A549 (cell line): ENCODE data around the gene B3GNT8. TPM values are rescaled to one million over a fixed set of nuclear protein-coding genes. Genes with fewer than 3 reads are reported as not detected.

Experiments used
- ATAC-seq, 2 experiments: fragments of 200-7000 bp in 1 of 2; fragments of >200 bp in 1 of 2; cut with Nextera tagmentation in 1 of 2; cut with Tn5 transposase in 1 of 2; 3 replicates each; pipeline versions ENCODE4 v1.8.0 to v1.9.1; 2018 to 2020; ENCODE audit warnings: mild to moderate bottlenecking in 1 of 2, moderate library complexity in 1 of 2
- CTCF ChIA-PET: fragments of 300-600 bp; sonication (Branson Sonifier 250); formaldehyde crosslinking; extraction: SDS; loops from one replicate; lab custom pipeline; 2021; ENCODE audit warnings: antibody characterized with exemption, inconsistent platforms; lab: Yijun Ruan, JAX
- POLR2A ChIA-PET: fragments of 350-600 bp; formaldehyde crosslinking; extraction: SDS; loops from one replicate; lab custom pipeline; 2021; ENCODE audit warnings: antibody characterized with exemption, inconsistent platforms; lab: Yijun Ruan, JAX
- DNase-seq, 2 experiments: peaks; one replicate each; pipeline versions ENCODE4 v3.0.0 to v3.0.0-alpha.2; 2011 to 2016; ENCODE audit warnings: low read depth in 1 of 2, low spot score in 1 of 2
- FAIRE-seq: peaks from 2 replicates; lab custom pipeline; 2011; peaks lifted over from hg19 to GRCh38; lab: Jason Lieb, UNC
- H3K27ac ChIP-seq, 2 experiments: fragments of >200 bp; sonication (Bioruptor Twin); formaldehyde crosslinking; 3 replicates each; pipeline ENCODE4 v1.5.1; 2016 to 2017
- H3K4me1 ChIP-seq: fragments of >200 bp; sonication (Bioruptor Twin); formaldehyde crosslinking; 3 replicates; pipeline ENCODE4 v1.6.1; 2016
- H3K4me2 ChIP-seq: fragments of >200 bp; sonication (Bioruptor Twin); formaldehyde crosslinking; 3 replicates; pipeline ENCODE4 v1.6.1; 2016
- H3K4me3 ChIP-seq: fragments of >200 bp; sonication (Bioruptor Twin); formaldehyde crosslinking; 3 replicates; pipeline ENCODE4 v1.5.1; 2016
- H3K9me3 ChIP-seq: fragments of >200 bp; sonication (Bioruptor Twin); formaldehyde crosslinking; 3 replicates; pipeline ENCODE4 v1.6.1; 2016
- CEBPB ChIP-seq, 2 experiments: fragments of >200 bp in 1 of 2; sonication (Bioruptor Twin) in 1 of 2; formaldehyde crosslinking in 1 of 2; IDR thresholded peaks; 2 replicates each; pipeline ENCODE4 v1.6.1; 2012 to 2016
- CHD2 ChIP-seq: fragments of 150-350 bp; IDR thresholded peaks from 2 replicates; pipeline ENCODE4 v1.6.1; 2014; ENCODE audit warnings: low read length; ENCODE audit not compliant: partially characterized antibody
- FOSB ChIP-seq: fragments of 250-450 bp; sonication (Bioruptor Pico); IDR thresholded peaks from 2 replicates; pipeline ENCODE4 v1.5.0; 2020; ENCODE audit warnings: mild to moderate bottlenecking, moderate library complexity
- FOXS1 ChIP-seq: fragments of 250-450 bp; sonication (Bioruptor Pico); IDR thresholded peaks from 2 replicates; pipeline ENCODE4 v1.5.0; 2020; ENCODE audit warnings: mild to moderate bottlenecking, moderate library complexity
- HOXB5 ChIP-seq: fragments of 250-450 bp; sonication (Bioruptor Pico); IDR thresholded peaks from 2 replicates; pipeline ENCODE4 v1.5.0; 2020; ENCODE audit warnings: mild to moderate bottlenecking, moderate library complexity
- JUN ChIP-seq, 2 experiments: fragments of >200 bp; sonication (Bioruptor Twin); formaldehyde crosslinking; IDR thresholded peaks; 2 replicates in 1 of 2; 3 replicates in 1 of 2; pipeline ENCODE4 v1.6.1; 2016 to 2017
- PHF8 ChIP-seq: fragments of 200-600 bp; sonication (generic); IDR thresholded peaks from 2 replicates; pipeline ENCODE4 v1.6.1; 2016; ENCODE audit warnings: low read depth, mild to moderate bottlenecking, antibody characterized with exemption, moderate library complexity, borderline replicate concordance
- POLR2A ChIP-seq: IDR thresholded peaks from 2 replicates; pipeline ENCODE4 v1.6.1; 2012; ENCODE audit warnings: mild to moderate bottlenecking, low read length
- POLR2AphosphoS2 ChIP-seq: conservative IDR thresholded peaks from 2 replicates; pipeline ENCODE4 v1.6.1; 2012; ENCODE audit warnings: low read length, improper control_type of control experiment, inconsistent platforms
- RAD21 ChIP-seq, 2 experiments: fragments of >200 bp in 1 of 2; sonication (Bioruptor Twin) in 1 of 2; formaldehyde crosslinking in 1 of 2; IDR thresholded peaks in 1 of 2; conservative IDR thresholded peaks in 1 of 2; 2 replicates in 1 of 2; 3 replicates in 1 of 2; pipeline ENCODE4 v1.6.1; 2012 to 2018; ENCODE audit warnings: inconsistent platforms in 1 of 2
- RFX5 ChIP-seq: fragments of 450-650 bp; IDR thresholded peaks from 2 replicates; pipeline ENCODE4 v1.7.1; 2014; ENCODE audit warnings: antibody characterized with exemption, mild to moderate bottlenecking, moderate library complexity
- RNF2 ChIP-seq: fragments of 200-600 bp; sonication (generic); IDR thresholded peaks from 2 replicates; pipeline ENCODE4 v1.6.1; 2016; ENCODE audit warnings: low read depth, mild to moderate bottlenecking, antibody characterized with exemption, moderate library complexity, borderline replicate concordance
- SMC3 ChIP-seq: fragments of >200 bp; sonication (Bioruptor Twin); formaldehyde crosslinking; IDR thresholded peaks from 3 replicates; pipeline ENCODE4 v1.6.1; 2018; ENCODE audit warnings: inconsistent platforms
- TP53 ChIP-seq: fragments of 250-450 bp; sonication (Bioruptor Pico); IDR thresholded peaks from 2 replicates; pipeline ENCODE4 v1.5.0; 2021; ENCODE audit warnings: mild to moderate bottlenecking, moderate library complexity
- ZFP36 ChIP-seq: fragments of 450-650 bp; IDR thresholded peaks from 2 replicates; pipeline ENCODE4 v1.6.1; 2014; ENCODE audit warnings: borderline replicate concordance; ENCODE audit not compliant: partially characterized antibody
- ZNF302 ChIP-seq: fragments of 250-450 bp; sonication (Bioruptor Pico); IDR thresholded peaks from 2 replicates; pipeline ENCODE4 v1.9.0; 2021; ENCODE audit warnings: inconsistent platforms, mild to moderate bottlenecking, moderate library complexity
- WGBS: methylation state at CpG from one replicate; pipeline ENCODE4 v1.1.6; 2017; ENCODE audit errors: missing lambda C conversion rate; 5-methylcytosine and 5-hydroxymethylcytosine counted together
- polyA plus RNA-seq, 4 experiments: library from polyadenylated mRNA; depleted of rRNA in 3 of 4; stranded (reverse); fragments of >200 nt; fragmentation: RNase III in 1 of 4; extraction: RNeasy Plus Mini Kit Qiagen cat#74134 plus additional on column Dnase treatment in 1 of 4; gene quantifications; 2 replicates in 3 of 4; 3 replicates in 1 of 4; pipeline ENCODE4 v1.2.3, GENCODE V29; 2011 to 2017
- small RNA-seq, 6 experiments: library from RNA; depleted of rRNA; stranded (forward); fragments of <200 nt; gene quantifications; one replicate each; pipeline ENCODE3, GENCODE V24; 2012
- TF ChIP-seq, protein P1 (sequence below): fragments of 450-650 bp; IDR thresholded peaks from 2 replicates; pipeline ENCODE4 v1.6.1; 2014; ENCODE audit warnings: antibody characterized with exemption
- TF ChIP-seq, protein P2 (sequence below): fragments of >200 bp; sonication (Bioruptor Twin); formaldehyde crosslinking; IDR thresholded peaks from 3 replicates; pipeline ENCODE4 v1.6.1; 2016

The B3GNT8 gene
- polyA plus RNA-seq, 2 of the 4 experiments (the other 2 are of a cell fraction): not detected

DNA sequence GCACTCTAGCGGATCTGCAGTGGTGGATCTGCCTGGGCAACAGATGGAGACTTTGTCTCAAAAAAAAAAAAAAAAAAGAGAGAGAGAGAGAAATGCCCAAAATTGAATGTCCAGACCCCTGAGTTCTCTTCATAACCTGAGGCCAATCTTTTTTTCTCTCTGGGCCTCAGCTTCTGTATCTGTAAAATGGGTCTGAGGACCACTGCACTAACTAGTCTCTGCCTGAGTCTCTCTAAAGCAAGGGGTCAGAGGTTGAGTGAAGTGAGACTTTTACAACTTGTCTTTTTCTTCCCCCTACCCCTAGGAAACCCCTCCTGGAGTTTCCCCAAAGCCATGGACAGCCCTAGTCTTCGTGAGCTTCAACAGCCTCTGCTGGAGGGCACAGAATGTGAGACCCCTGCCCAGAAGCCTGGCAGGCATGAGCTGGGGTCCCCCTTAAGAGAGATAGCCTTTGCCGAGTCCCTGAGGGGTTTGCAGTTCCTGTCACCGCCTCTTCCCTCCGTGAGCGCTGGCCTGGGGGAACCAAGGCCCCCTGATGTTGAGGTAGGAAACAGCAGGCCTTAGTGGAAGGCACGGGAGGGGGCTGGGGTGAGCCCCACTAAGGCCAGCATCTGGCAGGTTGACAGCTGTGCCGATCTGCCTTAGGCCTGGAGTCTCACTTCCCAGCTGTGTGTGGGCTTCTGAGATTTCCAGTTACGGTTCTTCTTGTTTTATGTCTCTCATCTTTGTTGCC, 49.0 kb downstream of the B3GNT8 start:
- 90% methylated on average over 9 of the region's 9 CpGs for WGBS
- FAIRE-seq: no peak
- no peaks in the 10 kb centered on the region for H3K9me3 ChIP-seq
- no peak for DNase-seq
- H3K4me3 ChIP-seq: no peak overlapping the region
- H3K4me2 ChIP-seq: no peak overlapping the region
- ATAC-seq: peak; percentile 31 to 35; a peak in 5 of 6 replicates
- ChIA-PET CTCF (interaction anchor here (0.6 to 7.6 kb wide), 13 partner anchors 10 to 1064 kb away, joined by 3 to 37 read pairs (median 5); partner anchors contain the start of gene B9D2), POLR2A (interaction anchor here (1.1 to 1.3 kb wide), 2 partner anchors 9 to 61 kb away, joined by 4 to 5 read pairs; no protein-coding TSS in a partner anchor)
- no peak for TF ChIP-seq TP53 (CRISPR knock-in tag)
- TF ChIP-seq, protein P1, sequence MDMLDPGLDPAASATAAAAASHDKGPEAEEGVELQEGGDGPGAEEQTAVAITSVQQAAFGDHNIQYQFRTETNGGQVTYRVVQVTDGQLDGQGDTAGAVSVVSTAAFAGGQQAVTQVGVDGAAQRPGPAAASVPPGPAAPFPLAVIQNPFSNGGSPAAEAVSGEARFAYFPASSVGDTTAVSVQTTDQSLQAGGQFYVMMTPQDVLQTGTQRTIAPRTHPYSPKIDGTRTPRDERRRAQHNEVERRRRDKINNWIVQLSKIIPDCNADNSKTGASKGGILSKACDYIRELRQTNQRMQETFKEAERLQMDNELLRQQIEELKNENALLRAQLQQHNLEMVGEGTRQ: no peak
- no peak for TF ChIP-seq PHF8
- TF ChIP-seq HOXB5: no peak
- TF ChIP-seq ZNF302 (CRISPR knock-in tag): no peak
- TF ChIP-seq JUN (IDR thresholded peaks at IDR 0.05): no peak
- TF ChIP-seq CHD2: no peak
- no peak for TF ChIP-seq SMC3
- TF ChIP-seq, protein P2, sequence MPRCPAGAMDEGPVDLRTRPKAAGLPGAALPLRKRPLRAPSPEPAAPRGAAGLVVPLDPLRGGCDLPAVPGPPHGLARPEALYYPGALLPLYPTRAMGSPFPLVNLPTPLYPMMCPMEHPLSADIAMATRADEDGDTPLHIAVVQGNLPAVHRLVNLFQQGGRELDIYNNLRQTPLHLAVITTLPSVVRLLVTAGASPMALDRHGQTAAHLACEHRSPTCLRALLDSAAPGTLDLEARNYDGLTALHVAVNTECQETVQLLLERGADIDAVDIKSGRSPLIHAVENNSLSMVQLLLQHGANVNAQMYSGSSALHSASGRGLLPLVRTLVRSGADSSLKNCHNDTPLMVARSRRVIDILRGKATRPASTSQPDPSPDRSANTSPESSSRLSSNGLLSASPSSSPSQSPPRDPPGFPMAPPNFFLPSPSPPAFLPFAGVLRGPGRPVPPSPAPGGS: no peak
- no peak for TF ChIP-seq FOXS1 (CRISPR knock-in tag)
- H3K4me1 ChIP-seq: peaks cover 18% of the 10 kb centered on the region
- H3K27ac ChIP-seq: no peak overlapping the region

DNA sequence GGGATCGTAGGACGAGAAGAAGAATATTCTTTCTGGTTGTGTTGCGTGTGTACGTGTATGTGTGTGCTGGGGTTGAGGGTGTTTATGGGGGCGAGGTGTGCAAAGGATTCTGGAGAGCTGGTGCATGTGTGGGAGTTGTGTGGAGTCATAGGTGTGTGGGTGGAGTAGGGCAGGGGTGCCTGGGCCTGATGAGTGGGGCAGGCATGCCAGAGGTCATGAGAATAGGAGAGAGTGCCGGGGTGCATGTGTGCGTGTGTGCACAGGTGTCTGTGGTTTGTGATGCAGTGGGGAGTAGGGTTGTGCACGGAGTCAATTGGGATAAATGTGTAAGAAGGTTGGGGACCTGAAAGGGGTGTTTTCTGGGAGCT, 50.2 kb downstream of the B3GNT8 start:
- DNase-seq (no peak), FAIRE-seq (no peak), ATAC-seq (peak; percentile 35 to 47)
- peaks cover 18% of the 10 kb centered on the region for H3K4me1 ChIP-seq
- WGBS: 89% methylated on average over 8 of the region's 8 CpGs
- POLR2A ChIA-PET: interaction anchor here (0.5 to 1.3 kb wide), 3 partner anchors 13 to 190 kb away, joined by 3 to 4 read pairs (median 3); partner anchors contain the start of gene B9D2
- H3K4me3 ChIP-seq: peak overlapping the region; percentile 44; the same call in 1 of the 3 replicates
- CTCF ChIA-PET: interaction anchor here (0.6 to 7.6 kb wide), 10 partner anchors 9 to 709 kb away, joined by 3 to 37 read pairs (median 4); partner anchors contain the start of gene B9D2
- no peaks in the 10 kb centered on the region for H3K9me3 ChIP-seq
- peak overlapping the region; percentile 79 for H3K4me2 ChIP-seq
- TF ChIP-seq RNF2 (no peak), TP53 (CRISPR knock-in tag) (no peak), RAD21 (conservative IDR thresholded peaks at IDR 0.05 in 1 of 2, IDR thresholded peaks at IDR 0.05 in 1 of 2) (no peak)
- H3K27ac ChIP-seq: peak overlapping the region in 1 of 2 experiments; percentile 74; a peak in 4 of 6 replicates

DNA sequence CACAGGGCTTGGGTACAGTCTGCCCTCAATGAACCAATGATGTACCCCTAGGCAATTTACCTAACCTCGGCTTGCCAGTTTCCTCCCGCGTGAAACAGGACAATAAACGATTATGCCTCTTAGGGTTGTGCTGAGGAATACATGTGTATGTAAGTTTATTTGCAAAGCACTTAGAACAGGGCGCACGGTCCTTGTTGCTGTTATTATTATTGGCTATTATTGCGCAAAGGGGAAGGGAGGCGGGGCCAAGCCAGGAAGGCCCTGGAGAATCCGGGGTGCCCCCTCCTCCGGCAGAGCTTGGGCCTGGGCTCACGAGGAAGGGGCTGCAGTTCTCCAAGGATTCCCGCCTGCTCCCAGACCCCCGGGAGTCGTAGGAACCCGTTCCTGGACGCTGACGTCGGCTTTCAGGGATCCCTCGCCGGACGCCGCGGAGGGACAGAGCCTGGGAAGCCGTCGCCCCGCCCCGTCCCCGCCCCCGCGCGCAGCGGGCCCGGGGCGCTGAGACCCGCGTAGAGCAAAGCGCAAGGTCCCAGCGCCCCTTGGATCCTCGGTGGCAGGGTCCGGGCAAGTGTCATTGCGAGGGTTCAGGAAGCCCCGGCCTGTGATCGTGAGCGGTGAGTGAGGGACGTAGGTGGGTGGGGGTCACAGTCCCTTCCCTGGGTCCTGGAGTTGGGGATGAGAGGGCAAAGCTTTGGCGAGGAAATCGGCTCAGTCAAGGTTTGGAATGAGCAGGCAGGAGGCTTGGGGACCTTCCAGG, 50.8 kb downstream of the B3GNT8 start, which contains the start of gene TMEM91:
TMEM91 (plus strand) TSS at position 293 of the 757 bp plus-strand sequence. CDS start 1,777 bp downstream, outside the sequence.
- FAIRE-seq (no peak), DNase-seq (no peak), ATAC-seq (peak; percentile 54 to 60)
- ChIA-PET POLR2A (interaction anchor here (0.5 to 2.0 kb wide), 3 partner anchors 12 to 190 kb away, joined by 3 to 7 read pairs (median 3); partner anchors contain the start of gene B9D2), CTCF (interaction anchor here (0.6 to 7.6 kb wide), 12 partner anchors 8 to 708 kb away, joined by 3 to 37 read pairs (median 3); partner anchors contain the start of gene B9D2)
- Histone ChIP-seq H3K4me1 (peaks cover 18% of the 10 kb centered on the region), H3K4me3 (peak within 1 kb of the TSS; percentile 44), H3K4me2 (peak within 1 kb of the TSS; percentile 79), H3K9me3 (no peaks in the 10 kb centered on the region), H3K27ac (peak within 1 kb of the TSS; percentile 45 to 74; a peak in 5 of 6 replicates)
- TF ChIP-seq FOSB (CRISPR knock-in tag) (no peak), POLR2A (peak; percentile 26; the same call in 1 of the 2 replicates), ZFP36 (no peak), POLR2AphosphoS2 (0 out of 2 replicates have a peak, but pooled peaks have one; percentile 68), RFX5 (no peak), CEBPB (IDR thresholded peaks at IDR 0.05) (peak; percentile 92 to 97)
- 40% methylated on average over 47 of the region's 47 CpGs for WGBS

Small RNA genes lying within 50 kb of the gene (small RNA-seq; reads per million reads assigned to genes)
- gene RF00017: 0 reads per million in 6 experiments

Other genes starting within 250 kb of the B3GNT8 start
- gene CYP2S1, start 234.2 kb downstream of the B3GNT8 start, polyA plus RNA-seq (2011; rRNA removed): 8.6 and 19.7 TPM in 2 replicates
- gene CYP2S1, start 234.2 kb downstream of the B3GNT8 start, polyA plus RNA-seq (2017; fragmentation: RNase III; extraction: RNeasy Plus Mini Kit Qiagen cat#74134 plus additional on column Dnase treatment): 25.2 to 28.1 TPM (median 26.6 TPM) in 3 replicates
- gene AXL, start 208.2 kb downstream of the B3GNT8 start, polyA plus RNA-seq (2011; rRNA removed): 60.1 and 60.3 TPM in 2 replicates
- gene AXL, start 208.2 kb downstream of the B3GNT8 start, polyA plus RNA-seq (2017; fragmentation: RNase III; extraction: RNeasy Plus Mini Kit Qiagen cat#74134 plus additional on column Dnase treatment): 45.4 to 69.4 TPM (median 47.8 TPM) in 3 replicates
- 89.5 and 117 TPM in 2 replicates for gene HNRNPUL1, start 163.0 kb downstream of the B3GNT8 start, polyA plus RNA-seq (2011; rRNA removed)
- gene HNRNPUL1, start 163.0 kb downstream of the B3GNT8 start, polyA plus RNA-seq (2017; fragmentation: RNase III; extraction: RNeasy Plus Mini Kit Qiagen cat#74134 plus additional on column Dnase treatment): 272 to 278 TPM (median 273 TPM) in 3 replicates
- gene CCDC97, start 117.2 kb downstream of the B3GNT8 start, polyA plus RNA-seq (2011; rRNA removed): 18.7 and 21.4 TPM in 2 replicates
- 26.8 to 29.2 TPM (median 27.6 TPM) in 3 replicates for gene CCDC97, start 117.2 kb downstream of the B3GNT8 start, polyA plus RNA-seq (2017; fragmentation: RNase III; extraction: RNeasy Plus Mini Kit Qiagen cat#74134 plus additional on column Dnase treatment)
- 6.0 and 13.2 TPM in 2 replicates for gene TGFB1, start 73.5 kb downstream of the B3GNT8 start, polyA plus RNA-seq (2011; rRNA removed)
- 63.4 to 86.4 TPM (median 83.2 TPM) in 3 replicates for gene TGFB1, start 73.5 kb downstream of the B3GNT8 start, polyA plus RNA-seq (2017; fragmentation: RNase III; extraction: RNeasy Plus Mini Kit Qiagen cat#74134 plus additional on column Dnase treatment)
- gene B9D2, start 63.2 kb downstream of the B3GNT8 start, polyA plus RNA-seq (2011; rRNA removed): 17.5 and 19.6 TPM in 2 replicates
- 22.5 to 26.1 TPM (median 24.4 TPM) in 3 replicates for gene B9D2, start 63.2 kb downstream of the B3GNT8 start, polyA plus RNA-seq (2017; fragmentation: RNase III; extraction: RNeasy Plus Mini Kit Qiagen cat#74134 plus additional on column Dnase treatment)
- 5.2 and 6.8 TPM in 2 replicates for gene TMEM91, start 50.8 kb downstream of the B3GNT8 start, polyA plus RNA-seq (2011; rRNA removed)
- gene TMEM91, start 50.8 kb downstream of the B3GNT8 start, polyA plus RNA-seq (2017; fragmentation: RNase III; extraction: RNeasy Plus Mini Kit Qiagen cat#74134 plus additional on column Dnase treatment): 3.7 to 4.6 TPM (median 4.0 TPM) in 3 replicates
- gene EXOSC5, start 30.0 kb downstream of the B3GNT8 start, polyA plus RNA-seq (2011; rRNA removed): 63.7 and 72.3 TPM in 2 replicates
- gene EXOSC5, start 30.0 kb downstream of the B3GNT8 start, polyA plus RNA-seq (2017; fragmentation: RNase III; extraction: RNeasy Plus Mini Kit Qiagen cat#74134 plus additional on column Dnase treatment): 99.0 to 109 TPM (median 103 TPM) in 3 replicates
- gene BCKDHA, start 29.6 kb downstream of the B3GNT8 start, polyA plus RNA-seq (2011; rRNA removed): 42.9 and 43.9 TPM in 2 replicates
- 39.2 to 46.4 TPM (median 44.4 TPM) in 3 replicates for gene BCKDHA, start 29.6 kb downstream of the B3GNT8 start, polyA plus RNA-seq (2017; fragmentation: RNase III; extraction: RNeasy Plus Mini Kit Qiagen cat#74134 plus additional on column Dnase treatment)
- 128 and 132 TPM in 2 replicates for gene DMAC2, start 12.5 kb upstream of the B3GNT8 start, polyA plus RNA-seq (2011; rRNA removed)
- 155 to 161 TPM (median 158 TPM) in 3 replicates for gene DMAC2, start 12.5 kb upstream of the B3GNT8 start, polyA plus RNA-seq (2017; fragmentation: RNase III; extraction: RNeasy Plus Mini Kit Qiagen cat#74134 plus additional on column Dnase treatment)
- 0.24 and 0.26 TPM in 2 replicates for gene ERICH4, start 15.8 kb upstream of the B3GNT8 start, polyA plus RNA-seq (2011; rRNA removed)
- 0.10 TPM in 1 of 3 replicates, not detected in the others for gene ERICH4, start 15.8 kb upstream of the B3GNT8 start, polyA plus RNA-seq (2017; fragmentation: RNase III; extraction: RNeasy Plus Mini Kit Qiagen cat#74134 plus additional on column Dnase treatment)
- not detected in 2 replicates for gene CEACAM21, start 148.8 kb upstream of the B3GNT8 start, polyA plus RNA-seq (2011; rRNA removed)
- gene CEACAM21, start 148.8 kb upstream of the B3GNT8 start, polyA plus RNA-seq (2017; fragmentation: RNase III; extraction: RNeasy Plus Mini Kit Qiagen cat#74134 plus additional on column Dnase treatment): not detected in 3 replicates
- gene CEACAM4, start 199.7 kb upstream of the B3GNT8 start, polyA plus RNA-seq (2011; rRNA removed): not detected in 2 replicates
- gene CEACAM4, start 199.7 kb upstream of the B3GNT8 start, polyA plus RNA-seq (2017; fragmentation: RNase III; extraction: RNeasy Plus Mini Kit Qiagen cat#74134 plus additional on column Dnase treatment): not detected in 3 replicates